Body of pancreas (tissue), 4 donors: ENCODE measurements around the gene RASL10B. TPM values are rescaled to one million over a fixed set of nuclear protein-coding genes. Genes with fewer than 3 reads are reported as not detected.
A peak's percentile ranks its signal among the peaks of the same experiment; 100 is the strongest.

Experiments used
- ATAC-seq: fragments of 150-250 bp; one replicate; pipeline ENCODE4 v1.9.1; 2016
- DNase-seq, 4 donors: peaks; one replicate each; pipeline ENCODE4 v3.0.0-alpha.2; 2019
- H3K27ac ChIP-seq, 4 donors: fragments of 200-600 bp; sonication (generic); 1 replicate in 3 of 4; 2 replicates in 1 of 4; pipeline versions ENCODE4 v1.5.1 to v1.6.1; 2016 to 2019; ENCODE audit warnings: mild to moderate bottlenecking in 1 of 4, mixed read lengths in 1 of 4, moderate library complexity in 1 of 4
- H3K27me3 ChIP-seq, 2 donors: fragments of 200-600 bp; sonication (generic); one replicate each; pipeline ENCODE4 v1.6.0; 2016; ENCODE audit warnings: mild to moderate bottlenecking in 1 of 2
- H3K36me3 ChIP-seq, 2 donors: fragments of 200-600 bp; sonication (generic); replicated peaks in 1 of 2; 2 replicates each; pipeline ENCODE4 v1.5.1; 2016; ENCODE audit warnings: low read depth in 2 of 2; ENCODE audit not compliant: insufficient read depth in 1 of 2
- H3K4me1 ChIP-seq: fragments of 200-600 bp; sonication (generic); one replicate; pipeline ENCODE4 v1.6.0; 2016
- H3K4me3 ChIP-seq, 2 donors: fragments of 200-600 bp; sonication (generic); 1 replicate in 1 of 2; 2 replicates in 1 of 2; pipeline ENCODE4 v1.5.1; 2016 to 2019
- H3K9me3 ChIP-seq, 3 donors: fragments of 200-600 bp; sonication (generic); 1 replicate in 2 of 3; 2 replicates in 1 of 3; pipeline ENCODE4 v1.5.1; 2016
- POLR2A ChIP-seq, 3 donors: fragments of 450-650 bp; IDR thresholded peaks; one replicate each; pipeline ENCODE4 v1.6.1; 2016; ENCODE audit warnings: antibody characterized with exemption in 3 of 3, mild to moderate bottlenecking in 2 of 3
- WGBS, 2 donors: methylation state at CpG; one replicate each; pipeline ENCODE4 v1.1.5; 2017; 5-methylcytosine and 5-hydroxymethylcytosine counted together
- intact Hi-C: fragments of 100-400 bp; cut with DNase I; formaldehyde crosslinking; loops from one replicate; pipeline ENCODE4 v1.15.1; 2023
- total RNA-seq, 2 donors: library from RNA; depleted of rRNA; stranded (reverse); fragments of >200 nt; gene quantifications; one replicate each; pipeline ENCODE4 v1.1.0, GENCODE V29; 2016
- TF ChIP-seq, protein P1 (sequence below), 7 experiments: fragments of 450-650 bp in 4 of 7; fragments of 200-600 bp in 3 of 7; sonication (generic) in 3 of 7; IDR thresholded peaks; one replicate each; pipeline ENCODE4 v1.5.1; 2016 to 2019; ENCODE audit warnings: antibody characterized with exemption in 7 of 7

Gene RASL10B, protein sequence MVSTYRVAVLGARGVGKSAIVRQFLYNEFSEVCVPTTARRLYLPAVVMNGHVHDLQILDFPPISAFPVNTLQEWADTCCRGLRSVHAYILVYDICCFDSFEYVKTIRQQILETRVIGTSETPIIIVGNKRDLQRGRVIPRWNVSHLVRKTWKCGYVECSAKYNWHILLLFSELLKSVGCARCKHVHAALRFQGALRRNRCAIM
- total RNA-seq = 10 to 100 TPM in 1 of 2 donors, 1 to 10 TPM in 1; 8.8 to 17.8 TPM

DNA sequence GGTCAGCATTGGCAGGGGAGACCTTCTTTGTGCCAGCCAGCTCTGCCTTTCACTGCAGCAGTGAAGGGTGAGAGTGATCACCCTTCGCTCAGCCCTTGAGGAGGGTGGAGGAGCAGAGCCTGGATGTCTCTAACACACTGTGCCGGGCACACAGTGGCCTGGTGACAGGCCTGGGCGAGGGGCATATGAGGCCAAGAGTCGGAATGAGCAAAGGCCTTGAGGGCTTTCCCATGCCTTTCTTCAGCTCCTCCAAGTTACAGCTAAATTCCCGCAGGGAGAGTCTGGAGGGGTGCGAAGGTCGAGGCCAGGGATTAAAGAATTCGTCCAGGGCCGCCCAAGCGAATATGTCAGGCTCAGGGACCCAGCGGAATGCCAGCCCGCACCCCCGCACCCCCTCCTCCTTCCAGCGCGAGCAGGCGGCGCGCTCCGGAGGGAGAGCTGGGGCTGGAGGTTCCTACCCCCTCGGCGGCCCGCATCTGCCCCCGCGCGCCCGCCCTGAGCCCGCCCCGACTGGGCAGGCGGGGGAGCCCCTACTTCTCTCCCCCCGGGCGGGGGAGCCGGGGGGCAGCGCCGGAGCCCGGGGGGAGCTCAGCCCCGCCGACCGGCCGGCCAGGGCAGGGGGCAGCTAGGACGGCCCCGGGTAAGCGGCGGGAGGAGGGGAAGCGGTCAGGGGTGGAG is at the start of gene RASL10B:
TSS of gene RASL10B (plus strand) at position 401 of the 678 bp plus-strand sequence. CDS start 3,546 bp downstream, outside the sequence.
- WGBS, 2 donors = 8 to 18% methylated on average over 8 to 19 of the region's 44 CpGs
- intact Hi-C loops = no loop called here

DNA sequence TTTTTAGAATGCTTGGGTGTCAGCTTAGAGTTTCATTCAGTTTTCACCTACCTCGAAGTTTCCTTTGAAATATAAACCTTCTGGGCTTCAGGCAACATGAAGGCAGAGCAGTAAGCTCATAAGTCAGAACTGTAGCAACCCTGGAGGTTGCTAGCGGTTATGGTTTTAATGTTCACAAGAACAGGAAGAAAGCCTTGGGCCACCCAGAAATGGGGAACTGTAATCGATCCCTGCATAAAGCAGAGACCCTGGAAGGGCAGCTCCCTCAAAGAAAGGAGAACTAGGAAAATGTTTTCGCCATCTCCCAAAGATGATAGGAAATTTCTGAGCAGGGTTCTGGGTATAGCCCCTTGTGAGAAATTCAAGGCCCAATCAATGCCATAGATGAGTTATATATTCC is 47.8 kb upstream of the RASL10B start:
- H3K36me3 ChIP-seq = peaks cover 0 to 9% of the 10 kb centered on the region in 2 donors
- TF ChIP-seq, protein P1, sequence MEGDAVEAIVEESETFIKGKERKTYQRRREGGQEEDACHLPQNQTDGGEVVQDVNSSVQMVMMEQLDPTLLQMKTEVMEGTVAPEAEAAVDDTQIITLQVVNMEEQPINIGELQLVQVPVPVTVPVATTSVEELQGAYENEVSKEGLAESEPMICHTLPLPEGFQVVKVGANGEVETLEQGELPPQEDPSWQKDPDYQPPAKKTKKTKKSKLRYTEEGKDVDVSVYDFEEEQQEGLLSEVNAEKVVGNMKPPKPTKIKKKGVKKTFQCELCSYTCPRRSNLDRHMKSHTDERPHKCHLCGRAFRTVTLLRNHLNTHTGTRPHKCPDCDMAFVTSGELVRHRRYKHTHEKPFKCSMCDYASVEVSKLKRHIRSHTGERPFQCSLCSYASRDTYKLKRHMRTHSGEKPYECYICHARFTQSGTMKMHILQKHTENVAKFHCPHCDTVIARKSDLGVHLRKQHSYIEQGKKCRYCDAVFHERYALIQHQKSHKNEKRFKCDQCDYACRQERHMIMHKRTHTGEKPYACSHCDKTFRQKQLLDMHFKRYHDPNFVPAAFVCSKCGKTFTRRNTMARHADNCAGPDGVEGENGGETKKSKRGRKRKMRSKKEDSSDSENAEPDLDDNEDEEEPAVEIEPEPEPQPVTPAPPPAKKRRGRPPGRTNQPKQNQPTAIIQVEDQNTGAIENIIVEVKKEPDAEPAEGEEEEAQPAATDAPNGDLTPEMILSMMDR (IDR thresholded peaks at IDR 0.05) = no peak
- TF ChIP-seq POLR2A (IDR thresholded peaks at IDR 0.05) = no peak
- no peaks in the 10 kb centered on the region for H3K9me3 ChIP-seq
- no peaks in the 10 kb centered on the region for H3K27me3 ChIP-seq
- no peak overlapping the region for H3K4me3 ChIP-seq
- H3K27ac ChIP-seq = no peak overlapping the region
- 74 to 84% methylated on average over 4 of the region's 4 CpGs for WGBS, 2 donors
- intact Hi-C loops = no loop called here
- ATAC-seq = no peak
- DNase-seq = peak in 1 of 4 donors; percentile 4
- H3K4me1 ChIP-seq = no peaks in the 10 kb centered on the region

More for the DNA sequence above, at the start of gene RASL10B:
- TF ChIP-seq POLR2A (IDR thresholded peaks at IDR 0.05) = peak in 1 of 3 donors; percentile 19
- TF ChIP-seq, protein P1 (IDR thresholded peaks at IDR 0.05) = no peak
- no peaks in the 10 kb centered on the region for H3K9me3 ChIP-seq
- peak within 1 kb of the TSS in 1 of 4 donors; percentile 42 for H3K27ac ChIP-seq
- peak; percentile 78 for ATAC-seq
- no peaks in the 10 kb centered on the region for H3K36me3 ChIP-seq
- no peaks in the 10 kb centered on the region for H3K27me3 ChIP-seq
- H3K4me3 ChIP-seq = peak within 1 kb of the TSS; percentile 72 to 76
- peak; percentile 67 to 78 (median 71) for DNase-seq
- peaks cover 31% of the 10 kb centered on the region for H3K4me1 ChIP-seq

DNA sequence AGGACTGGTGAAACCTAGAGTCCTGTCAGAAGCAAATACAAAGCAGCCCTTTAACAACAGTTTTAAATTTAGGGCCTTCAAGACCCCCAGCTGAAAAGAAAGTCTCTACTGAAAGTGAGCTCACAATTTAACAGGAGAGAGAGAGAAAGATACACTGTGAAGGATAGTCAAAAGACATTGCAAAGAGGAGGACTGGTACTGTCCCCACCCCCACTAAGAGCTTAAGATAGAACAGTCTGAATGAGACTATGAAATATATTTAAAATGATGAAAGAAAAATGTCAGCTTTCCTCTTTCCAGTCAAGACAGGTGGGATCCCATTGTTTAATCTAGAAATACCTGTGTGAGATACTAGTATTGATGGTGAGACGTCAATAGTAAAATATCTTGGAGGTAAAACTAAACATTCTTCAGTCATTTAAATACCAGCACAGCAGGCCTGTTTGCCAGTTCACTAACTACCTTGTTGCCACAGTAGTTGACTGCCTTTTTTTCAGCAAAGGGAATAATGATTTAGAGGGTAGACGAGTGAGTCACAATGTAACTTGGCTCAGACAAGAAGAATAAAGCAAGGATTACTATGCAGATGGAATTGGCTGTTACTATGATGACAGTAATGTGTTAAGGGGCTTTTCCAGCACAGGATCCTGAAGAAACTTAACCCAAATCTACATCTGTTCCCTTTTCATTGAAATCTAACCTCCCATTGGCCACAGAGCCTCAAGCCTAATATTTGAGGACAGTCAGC is 47.2 kb upstream of the RASL10B start:
- intact Hi-C loops = no loop called here
- DNase-seq (no peak), ATAC-seq (no peak)
- Histone ChIP-seq H3K4me3 (no peak overlapping the region), H3K36me3 (peaks cover 0 to 9% of the 10 kb centered on the region in 2 donors), H3K9me3 (no peaks in the 10 kb centered on the region), H3K4me1 (no peaks in the 10 kb centered on the region), H3K27ac (no peak overlapping the region), H3K27me3 (no peaks in the 10 kb centered on the region)
- 90 to 92% methylated on average over 2 of the region's 2 CpGs for WGBS, 2 donors
- TF ChIP-seq POLR2A (IDR thresholded peaks at IDR 0.05) = no peak
- TF ChIP-seq, protein P1 (IDR thresholded peaks at IDR 0.05) = no peak

DNA sequence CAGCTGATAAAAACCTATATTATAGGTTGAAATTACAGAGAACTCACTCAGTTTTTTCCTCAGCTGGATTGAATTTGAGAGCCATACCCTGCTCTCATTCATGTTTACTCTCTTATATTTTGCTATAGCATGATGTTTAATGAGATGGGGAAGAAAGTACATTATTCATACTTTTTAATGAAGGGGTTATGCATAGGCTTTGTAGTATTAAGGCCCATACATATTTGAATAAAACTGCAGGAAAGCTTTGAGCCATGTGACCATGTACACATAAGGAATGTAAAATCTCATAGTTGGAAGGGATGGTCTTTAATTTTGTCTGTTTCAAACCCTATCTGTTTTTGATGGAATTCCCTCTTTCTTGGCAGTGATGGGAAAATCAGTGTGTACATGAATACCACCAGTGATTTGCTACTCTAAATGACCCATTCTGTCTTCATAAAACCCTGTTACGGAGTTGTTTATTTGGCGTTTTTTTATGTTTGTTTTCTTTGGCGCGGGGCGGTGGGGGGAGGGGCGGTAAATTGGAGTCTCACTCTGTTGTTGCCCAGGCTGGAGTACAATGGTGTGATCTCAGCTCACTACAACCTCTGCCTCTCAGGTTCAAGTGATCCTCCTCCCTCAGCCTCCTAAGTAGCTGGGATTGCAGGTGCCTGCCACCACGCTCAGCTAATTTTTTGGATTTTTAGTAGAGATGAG is 38.8 kb upstream of the RASL10B start:
- ATAC-seq (no peak), DNase-seq (no peak)
- intact Hi-C loops = no loop called here
- TF ChIP-seq, protein P1 (IDR thresholded peaks at IDR 0.05) = no peak
- no peak for TF ChIP-seq POLR2A (IDR thresholded peaks at IDR 0.05)
- no peak overlapping the region for H3K27ac ChIP-seq
- no peaks in the 10 kb centered on the region for H3K4me1 ChIP-seq
- no peaks in the 10 kb centered on the region for H3K27me3 ChIP-seq
- no peaks in the 10 kb centered on the region for H3K9me3 ChIP-seq
- WGBS, 2 donors = 89% methylated on average over 7 of the region's 7 CpGs
- H3K36me3 ChIP-seq = peaks cover 0 to 3% of the 10 kb centered on the region in 2 donors
- H3K4me3 ChIP-seq = no peak overlapping the region
